Measurements from ENCODE around the gene AHNAK.
A peak's percentile ranks its signal among the peaks of the same experiment; 100 is the strongest.

The AHNAK gene

DNA sequence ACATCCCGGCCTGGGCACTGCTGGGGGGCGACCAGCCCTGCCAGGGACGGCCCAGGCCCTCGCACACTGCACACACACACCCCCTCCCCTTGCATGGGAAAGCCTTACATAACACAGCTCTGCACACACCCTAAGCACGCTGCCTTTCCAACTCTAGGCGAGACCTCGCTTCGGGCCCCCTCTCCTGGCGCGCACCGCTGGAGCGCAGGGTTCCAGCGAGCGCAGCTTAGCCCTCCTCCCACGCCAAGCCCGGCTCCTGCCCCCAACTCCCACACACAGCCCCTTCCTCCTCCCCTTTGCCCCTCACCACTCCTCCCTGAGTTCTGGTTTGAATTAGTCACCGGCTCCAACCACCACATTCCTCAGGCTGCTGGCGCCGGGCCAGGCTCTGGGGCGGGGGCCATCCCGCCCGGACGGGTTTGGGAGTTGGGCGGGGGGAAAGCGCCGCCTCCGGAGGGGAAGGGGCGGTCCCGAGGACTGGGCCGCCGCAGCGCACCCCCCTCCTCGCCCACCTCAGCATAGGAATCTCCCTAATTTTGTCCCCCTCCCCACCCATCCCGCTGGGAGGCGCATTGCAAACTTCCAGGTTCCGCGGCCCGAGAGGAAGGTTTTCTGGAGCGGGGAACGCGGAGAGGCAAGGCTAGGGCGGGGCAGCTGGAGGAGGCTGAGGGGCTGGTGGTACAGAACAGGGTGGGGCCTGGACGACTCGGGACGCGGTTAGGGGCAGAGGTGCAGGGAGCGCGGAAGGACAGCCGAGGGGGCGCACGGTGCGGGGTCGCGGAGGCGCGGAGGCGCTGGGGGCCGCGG, 966 bp downstream of the AHNAK start:
- DNase-seq (ENCODE audit: insufficient read length) (no peak), FAIRE-seq (no peak)
- TF ChIP-seq POLR2AphosphoS5 (IDR thresholded peaks at IDR 0.05; ENCODE audit: low read depth, low read length), result no peak
- TF ChIP-seq POLR2A (IDR thresholded peaks at IDR 0.05; ENCODE audit: low read depth, low read length), result no peak
- no peak for TF ChIP-seq TAF1 (IDR thresholded peaks at IDR 0.05; ENCODE audit: borderline replicate concordance, low read depth, low read length)

DNA sequence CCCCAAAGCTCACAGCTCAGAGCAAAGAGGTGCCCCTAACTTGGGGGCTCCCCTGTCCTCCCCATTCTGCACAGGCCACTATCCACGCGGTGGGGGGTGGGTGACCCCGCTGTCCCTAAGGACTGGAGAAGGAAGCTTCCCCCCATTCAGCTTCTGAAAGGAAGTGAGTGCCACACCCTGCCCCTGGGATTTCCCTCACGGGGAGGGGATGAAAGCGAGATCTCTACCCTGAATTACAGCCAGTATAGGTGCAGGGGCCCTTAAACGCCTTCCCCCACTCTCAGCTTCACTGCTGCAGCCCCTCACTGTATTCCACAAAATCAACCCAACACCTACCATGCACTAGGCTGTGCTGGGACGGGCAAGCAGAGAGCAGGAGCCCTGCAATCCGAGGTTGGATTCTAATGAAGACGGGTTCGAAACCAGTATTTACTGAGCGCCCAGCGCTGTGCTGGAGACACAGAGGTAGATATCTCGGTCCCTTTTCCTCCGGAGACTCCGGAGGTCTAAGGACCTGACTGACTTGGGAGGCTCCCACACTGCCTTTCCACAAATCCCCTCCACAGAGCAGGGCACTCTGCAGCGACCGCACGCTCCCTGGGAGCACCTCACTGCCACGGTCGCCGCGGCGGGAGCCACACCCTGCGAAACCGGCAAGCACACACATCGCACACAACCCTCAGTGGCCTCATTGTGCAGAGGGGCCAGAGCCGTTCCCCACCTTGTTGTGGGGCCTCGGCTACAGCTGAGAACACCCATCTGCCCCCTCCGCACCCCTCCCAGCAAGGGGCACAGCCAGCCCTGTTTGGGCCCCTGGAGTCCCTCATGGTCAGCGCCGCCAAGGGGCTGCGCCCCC, 1.8 kb downstream of the AHNAK start:
- no peak for DNase-seq (ENCODE audit: insufficient read length)
- peak; percentile 74 for FAIRE-seq
- TF ChIP-seq TAF1 (IDR thresholded peaks at IDR 0.05; ENCODE audit: borderline replicate concordance, low read depth, low read length) (no peak), POLR2A (IDR thresholded peaks at IDR 0.05; ENCODE audit: low read depth, low read length) (no peak), POLR2AphosphoS5 (IDR thresholded peaks at IDR 0.05; ENCODE audit: low read depth, low read length) (no peak)

DNA sequence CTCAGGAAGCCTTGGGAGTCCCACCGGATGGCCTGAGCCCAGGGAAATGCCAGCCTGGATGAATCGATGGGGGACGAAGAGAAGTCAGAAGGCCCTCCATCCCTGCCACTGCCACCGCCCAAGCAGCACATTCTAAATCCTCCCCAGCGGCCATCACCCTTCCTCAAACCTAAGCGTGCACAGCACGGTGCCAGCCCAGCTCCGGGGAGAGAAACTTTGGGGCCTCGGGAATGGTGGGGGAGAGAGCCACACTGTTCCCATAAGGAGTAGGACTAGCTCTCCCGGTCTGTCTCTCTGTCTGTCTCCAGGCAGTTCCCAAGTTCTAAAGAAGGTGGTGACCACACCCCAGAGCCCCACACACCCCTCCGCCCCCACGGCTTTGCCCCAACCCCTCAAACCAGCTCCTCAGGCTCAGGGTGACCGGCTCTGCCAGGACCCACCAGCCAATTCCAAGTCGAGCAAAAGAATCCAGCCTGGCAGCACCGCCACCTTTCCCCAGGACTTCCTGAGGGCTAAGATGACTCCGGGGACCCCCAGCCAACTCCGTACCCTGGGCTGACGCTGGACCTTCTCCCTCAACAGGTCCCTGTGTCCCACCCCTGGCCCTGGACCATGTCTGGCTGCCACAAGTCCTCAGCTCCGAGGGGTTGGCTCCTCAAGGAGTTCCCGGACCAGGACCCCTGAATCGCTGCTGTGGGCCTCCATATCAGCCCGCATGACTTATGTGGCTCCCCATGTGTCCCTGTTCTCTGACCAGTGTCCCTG, 2.7 kb downstream of the AHNAK start:
- DNase-seq (ENCODE audit: insufficient read length) (no peak), FAIRE-seq (no peak)
- no peak for TF ChIP-seq POLR2A (IDR thresholded peaks at IDR 0.05; ENCODE audit: low read depth, low read length)
- no peak for TF ChIP-seq POLR2AphosphoS5 (IDR thresholded peaks at IDR 0.05; ENCODE audit: low read depth, low read length)
- no peak for TF ChIP-seq TAF1 (IDR thresholded peaks at IDR 0.05; ENCODE audit: borderline replicate concordance, low read depth, low read length)

DNA sequence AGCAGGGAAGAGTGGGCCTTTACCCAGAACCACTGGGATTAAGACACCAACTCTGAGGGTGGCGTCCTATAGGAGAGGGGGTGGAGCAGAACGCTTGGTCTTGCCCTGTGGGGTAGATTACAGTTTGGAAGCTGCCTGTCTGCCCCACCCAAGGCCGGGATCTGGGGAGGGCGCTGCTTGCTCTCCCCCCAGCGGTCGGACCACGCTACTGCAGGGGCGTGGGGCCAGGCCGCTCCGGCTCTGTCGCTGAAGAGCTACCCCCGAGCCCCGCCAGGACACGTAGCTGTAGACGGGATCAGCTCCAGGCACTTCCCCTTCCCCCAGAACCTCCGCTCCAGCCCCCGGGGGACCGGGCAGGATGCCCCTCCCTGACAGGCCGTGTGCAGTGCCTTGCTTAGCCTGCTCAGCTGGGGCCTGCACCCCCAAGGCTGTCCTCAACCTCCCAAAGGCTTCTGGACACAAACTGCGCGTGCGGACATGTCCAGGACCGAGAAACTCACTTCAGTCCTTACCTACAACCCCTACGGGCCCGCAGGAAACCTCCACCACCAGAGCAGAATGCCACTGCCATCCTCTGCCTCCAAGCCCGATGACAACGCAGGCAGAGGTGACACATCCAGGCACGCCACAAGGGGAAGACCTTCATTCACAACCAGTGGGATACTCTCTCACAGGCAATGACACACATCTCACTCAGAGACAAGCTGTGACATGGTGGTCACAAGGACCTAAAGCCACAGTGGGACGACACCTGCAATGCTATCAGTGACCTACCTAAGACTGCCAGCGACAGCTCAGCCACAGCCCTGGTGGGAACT, 3.6 kb downstream of the AHNAK start:
- FAIRE-seq (peak; percentile 94), DNase-seq (ENCODE audit: insufficient read length) (peak; percentile 76)
- TF ChIP-seq POLR2AphosphoS5 (IDR thresholded peaks at IDR 0.05; ENCODE audit: low read depth, low read length) (no peak), POLR2A (IDR thresholded peaks at IDR 0.05; ENCODE audit: low read depth, low read length) (no peak)

DNA sequence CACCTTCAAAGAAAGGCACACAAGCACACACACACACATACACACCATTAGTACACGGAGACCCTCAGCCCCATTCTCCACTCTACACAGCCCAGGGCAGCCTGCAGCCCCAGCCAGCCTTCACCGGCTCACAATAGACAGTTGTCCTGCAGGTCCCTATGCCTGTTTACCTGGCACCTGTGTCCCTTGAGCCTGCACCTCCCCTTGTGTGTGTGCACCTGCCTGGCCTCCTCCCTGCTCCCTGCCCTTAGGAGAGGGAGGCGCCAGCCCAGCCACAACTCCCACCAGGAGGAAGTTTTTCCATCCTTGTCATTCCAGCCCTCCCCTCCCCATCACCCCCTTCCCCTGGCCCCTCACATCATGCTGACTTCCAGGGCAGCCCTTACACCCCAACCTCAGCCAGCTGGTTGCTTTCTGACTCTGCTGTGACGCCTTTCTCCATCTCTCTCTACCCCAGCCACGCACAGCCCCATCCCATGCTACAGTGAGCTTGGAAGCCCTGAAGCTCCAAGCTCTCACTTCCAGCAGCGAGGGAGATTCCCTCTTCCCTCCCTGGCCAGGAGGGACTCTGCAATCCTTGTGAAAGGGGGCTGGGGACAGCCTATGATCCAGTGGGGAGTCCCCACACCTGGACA, 4.4 kb downstream of the AHNAK start:
- FAIRE-seq (no peak), DNase-seq (ENCODE audit: insufficient read length) (no peak)
- TF ChIP-seq TAF1 (IDR thresholded peaks at IDR 0.05; ENCODE audit: borderline replicate concordance, low read depth, low read length), result no peak
- TF ChIP-seq POLR2AphosphoS5 (IDR thresholded peaks at IDR 0.05; ENCODE audit: low read depth, low read length), result no peak
- TF ChIP-seq POLR2A (IDR thresholded peaks at IDR 0.05; ENCODE audit: low read depth, low read length), result no peak

DNA sequence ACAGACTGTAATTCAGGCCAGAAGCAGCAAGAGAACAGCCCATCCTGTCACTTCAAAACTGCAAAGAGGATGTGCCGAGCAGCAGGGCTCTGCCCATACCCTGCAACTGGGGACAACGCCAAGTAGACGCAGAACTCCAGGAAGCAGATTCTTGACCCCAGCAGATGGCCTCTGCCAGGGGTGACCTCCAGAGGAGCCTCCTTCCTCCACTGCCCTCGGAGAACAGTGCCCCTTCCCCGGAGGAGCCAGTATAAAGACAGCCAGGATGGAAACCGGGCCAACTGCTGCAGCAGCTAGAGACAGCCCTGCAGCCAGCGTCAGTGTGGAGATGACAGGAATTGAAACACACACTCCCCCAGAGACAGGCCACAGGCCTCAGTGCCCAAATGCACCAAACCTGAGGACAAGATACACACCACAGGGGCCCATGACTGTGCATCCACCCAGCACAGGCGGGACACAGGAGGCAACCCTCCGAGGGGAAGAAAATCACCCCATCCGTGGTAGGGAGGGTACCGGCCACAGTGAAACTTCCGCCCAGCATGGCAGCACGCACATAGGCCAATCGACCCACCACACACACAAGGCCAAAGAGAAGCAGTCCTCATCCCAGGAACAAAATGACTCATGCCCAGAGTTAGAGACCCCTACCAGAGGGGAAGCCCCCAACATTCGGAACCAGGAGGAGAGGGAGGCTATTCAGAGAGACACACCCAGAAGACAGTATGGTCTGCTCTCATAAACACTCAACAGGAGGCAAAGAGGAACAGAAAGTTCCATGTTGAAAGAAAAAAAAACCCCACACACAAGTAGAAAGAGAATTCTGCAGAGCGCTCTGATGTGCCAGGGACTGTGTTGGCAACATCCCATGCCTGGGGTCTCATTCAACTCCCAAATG, 5.6 kb downstream of the AHNAK start:
- DNase-seq (ENCODE audit: insufficient read length), result peak; percentile 52
- FAIRE-seq, result peak; percentile 93

DNA sequence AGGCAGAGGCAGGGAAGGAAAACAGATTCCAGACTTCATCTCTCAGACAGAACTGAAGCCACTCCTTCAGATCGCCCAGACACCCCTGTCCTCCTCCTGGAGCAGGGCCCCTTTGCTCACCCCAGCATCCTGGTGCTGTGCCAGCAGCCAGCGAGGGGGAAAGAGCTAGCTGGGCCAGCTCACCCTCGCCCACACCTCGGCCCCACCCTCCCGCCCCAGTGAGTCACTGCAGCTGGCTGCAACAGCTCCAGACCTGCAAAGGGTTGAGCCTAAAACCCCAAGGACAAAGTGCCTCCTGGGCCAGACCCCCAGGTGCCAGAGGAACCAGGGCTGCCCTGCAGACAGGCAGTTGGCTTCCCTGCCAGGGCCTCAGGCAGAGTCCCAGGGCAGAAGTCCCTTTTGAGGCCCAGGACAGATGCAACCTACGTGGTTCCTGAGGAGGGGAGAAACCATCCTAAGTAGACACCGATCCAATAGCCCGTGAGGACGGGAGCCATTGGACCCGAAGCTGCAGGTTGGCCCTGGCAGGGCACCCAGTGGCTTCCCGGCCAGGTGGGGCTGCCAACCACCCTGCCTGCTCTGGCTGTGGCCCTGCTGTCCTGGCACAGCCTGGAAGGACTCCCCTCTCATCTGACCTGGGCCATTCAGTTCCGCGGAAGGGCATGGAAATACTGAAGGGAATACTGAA, 7.2 kb downstream of the AHNAK start:
- no peak for FAIRE-seq
- TF ChIP-seq POLR2AphosphoS5 (IDR thresholded peaks at IDR 0.05; ENCODE audit: low read depth, low read length) (no peak), POLR2A (IDR thresholded peaks at IDR 0.05; ENCODE audit: low read depth, low read length) (no peak), TAF1 (IDR thresholded peaks at IDR 0.05; ENCODE audit: borderline replicate concordance, low read depth, low read length) (no peak)
- no peak for DNase-seq (ENCODE audit: insufficient read length)

More for the DNA sequence above, 5.6 kb downstream of the AHNAK start:
- peak; percentile 51; the same call in 1 of the 2 replicates for TF ChIP-seq POLR2A (IDR thresholded peaks at IDR 0.05; ENCODE audit: low read depth, low read length)
- TF ChIP-seq TAF1 (IDR thresholded peaks at IDR 0.05; ENCODE audit: borderline replicate concordance, low read depth, low read length), result no peak

DNA sequence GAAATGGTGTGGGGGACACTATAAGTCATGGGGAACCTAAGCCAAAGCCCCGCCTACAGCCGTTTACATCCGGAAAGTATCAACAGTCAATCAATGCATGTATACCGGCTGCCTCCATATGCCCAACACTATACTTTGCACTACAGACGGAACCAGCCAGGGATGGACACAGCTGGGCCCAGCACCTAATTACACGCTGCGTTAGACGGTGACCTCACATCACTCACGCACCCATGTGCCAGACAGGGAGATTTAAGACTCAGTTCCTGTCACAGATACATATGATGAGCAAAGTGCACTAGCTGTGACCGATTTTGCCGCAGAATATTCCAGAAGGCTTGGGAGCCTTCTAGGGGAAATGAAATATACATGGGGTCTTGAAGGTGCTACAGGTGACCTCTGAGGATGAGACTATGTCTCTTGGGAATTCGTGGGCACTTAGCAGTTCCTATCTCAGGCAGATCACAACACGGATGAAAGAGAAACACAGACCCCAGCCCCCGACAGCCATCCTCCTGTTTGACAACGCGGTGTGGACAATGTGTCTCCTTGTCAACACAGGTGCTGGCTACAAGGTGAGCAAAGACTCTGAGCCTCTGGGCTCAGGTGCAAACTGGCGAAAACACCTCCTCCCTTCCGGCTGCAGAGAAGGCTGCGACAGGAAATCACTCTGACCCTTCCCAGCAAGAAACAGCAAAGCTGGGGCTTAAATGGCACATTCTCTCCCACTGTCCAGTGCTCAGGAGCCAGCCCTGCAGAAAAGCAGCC, 8.0 kb downstream of the AHNAK start:
- FAIRE-seq (no peak), DNase-seq (ENCODE audit: insufficient read length) (no peak)
- TF ChIP-seq POLR2AphosphoS5 (IDR thresholded peaks at IDR 0.05; ENCODE audit: low read depth, low read length) (no peak), TAF1 (IDR thresholded peaks at IDR 0.05; ENCODE audit: borderline replicate concordance, low read depth, low read length) (no peak), POLR2A (IDR thresholded peaks at IDR 0.05; ENCODE audit: low read depth, low read length) (no peak)

All from GM12892 (cell line).